B cell (primary cell): Measurements from ENCODE around the gene SYCE3. TPM values are rescaled to one million over a fixed set of nuclear protein-coding genes. Genes with fewer than 3 reads are reported as not detected.

Experiments
- ATAC-seq: fragments of 200-7000 bp; cut with Tn5 transposase; one replicate; pipeline ENCODE4 v1.10.0; 2021; ENCODE audit warnings: low read depth, mild to moderate bottlenecking, moderate number of reproducible peaks, moderate library complexity
- CTCF ChIA-PET: fragments of 350-600 bp; sonication (Branson Sonifier 250); formaldehyde crosslinking; loops from one replicate; lab custom pipeline; 2021; ENCODE audit warnings: antibody characterized with exemption, inconsistent platforms; lab: Charles Lee
- POLR2A ChIA-PET: fragments of 350-600 bp; sonication (Branson Sonifier 250); formaldehyde crosslinking; loops from one replicate; lab custom pipeline; 2021; ENCODE audit warnings: antibody characterized with exemption; lab: Charles Lee
- DNase-seq: peaks from one replicate; pipeline ENCODE4 v3.0.0; 2013
- H2AFZ ChIP-seq: 2 replicates; pipeline ENCODE4 v1.6.1; 2012; ENCODE audit warnings: mild to moderate bottlenecking, low read depth, low read length; ENCODE audit not compliant: insufficient read depth, poor library complexity, severe bottlenecking
- H3K27ac ChIP-seq, 2 donors: 1 replicate in 1 of 2; 2 replicates in 1 of 2; pipeline ENCODE4 v1.5.1; 2012 to 2013; ENCODE audit warnings: low read length in 2 of 2, mild to moderate bottlenecking in 2 of 2, moderate library complexity in 1 of 2
- H3K27me3 ChIP-seq, 4 experiments: fragments of 200-600 bp in 1 of 4; sonication (generic) in 1 of 4; replicated peaks in 1 of 4; 1 replicate in 2 of 4; 2 replicates in 2 of 4; pipeline versions ENCODE4 v1.6.1 to v1.7.0; 2013 to 2016; ENCODE audit warnings: low read length in 3 of 4, mild to moderate bottlenecking in 2 of 4, mixed read lengths in 1 of 4, moderate library complexity in 1 of 4; ENCODE audit not compliant: insufficient read depth in 4 of 4, control insufficient read depth in 3 of 4; ENCODE audit errors: control extremely low read depth in 1 of 4
- H3K36me3 ChIP-seq, 2 experiments: replicated peaks in 1 of 2; 1 replicate in 1 of 2; 2 replicates in 1 of 2; pipeline versions ENCODE4 v1.6.1 to v1.7.1; 2013; ENCODE audit warnings: low read length in 1 of 2; ENCODE audit not compliant: insufficient read depth in 2 of 2, control insufficient read depth in 1 of 2; ENCODE audit errors: control extremely low read depth in 1 of 2, extremely low read depth in 1 of 2
- H3K4me1 ChIP-seq, 2 donors: fragments of 200-600 bp in 1 of 2; sonication (generic) in 1 of 2; 1 replicate in 1 of 2; 2 replicates in 1 of 2; pipeline versions ENCODE4 v1.5.1 to v1.6.1; 2013 to 2017; ENCODE audit warnings: low read length in 2 of 2; ENCODE audit not compliant: control insufficient read depth in 2 of 2, insufficient read depth in 2 of 2
- H3K4me2 ChIP-seq: replicated peaks from 2 replicates; pipeline ENCODE3; 2012; ENCODE audit warnings: mild to moderate bottlenecking, low read depth, low read length; ENCODE audit not compliant: poor library complexity, severe bottlenecking
- H3K4me3 ChIP-seq, 5 experiments: fragments of 200-600 bp in 1 of 5; sonication (generic) in 1 of 5; 1 replicate in 3 of 5; 2 replicates in 2 of 5; pipeline versions ENCODE4 v1.5.1 to v1.7.0; 2011 to 2016; ENCODE audit warnings: low read length in 4 of 5, mild to moderate bottlenecking in 4 of 5, low read depth in 2 of 5, control low read depth in 1 of 5, moderate library complexity in 1 of 5; ENCODE audit not compliant: insufficient read depth in 1 of 5; ENCODE audit errors: control extremely low read depth in 1 of 5, extremely low read depth in 1 of 5
- H3K79me2 ChIP-seq: fragments of 200-600 bp; sonication (generic); one replicate; pipeline ENCODE4 v1.6.0; 2016; ENCODE audit warnings: low read length; ENCODE audit not compliant: control insufficient read depth, insufficient read depth
- H3K9ac ChIP-seq: fragments of 200-600 bp; sonication (generic); 2 replicates; pipeline ENCODE4 v1.6.1; 2017; ENCODE audit warnings: mild to moderate bottlenecking, low read length, moderate library complexity
- H3K9me3 ChIP-seq, 3 donors: one replicate each; pipeline versions ENCODE4 v1.6.1 to v1.7.1; 2013; ENCODE audit warnings: low read length in 2 of 3; ENCODE audit not compliant: control insufficient read depth in 2 of 3, insufficient read depth in 1 of 3; ENCODE audit errors: control extremely low read depth in 1 of 3
- H4K20me1 ChIP-seq: 2 replicates; pipeline ENCODE4 v1.6.0; 2012; ENCODE audit warnings: mild to moderate bottlenecking, low read length; ENCODE audit not compliant: insufficient read depth, control insufficient read depth, poor library complexity, severe bottlenecking
- H3K27ac Mint-ChIP-seq: one replicate; pipeline ENCODE4 v1.8.0; 2021; ENCODE audit warnings: mixed read lengths
- H3K27me3 Mint-ChIP-seq: one replicate; pipeline ENCODE4 v1.8.0; 2021; ENCODE audit warnings: mixed read lengths
- H3K4me1 Mint-ChIP-seq: one replicate; pipeline ENCODE4 v1.8.0; 2021; ENCODE audit warnings: mixed read lengths
- H3K4me3 Mint-ChIP-seq: one replicate; pipeline ENCODE4 v1.8.0; 2021; ENCODE audit warnings: mixed read lengths
- H3K9me3 Mint-ChIP-seq: one replicate; pipeline ENCODE4 v1.8.0; 2022; ENCODE audit warnings: mixed read lengths; ENCODE audit not compliant: insufficient read depth
- EZH2 ChIP-seq: IDR thresholded peaks from 2 replicates; pipeline ENCODE4 v1.6.1; 2012; ENCODE audit warnings: borderline replicate concordance, low read depth, mild to moderate bottlenecking, moderate library complexity, low read length; ENCODE audit not compliant: insufficient read depth, poor library complexity, severe bottlenecking
- WGBS: methylation state at CpG from one replicate; pipeline ENCODE4 v1.1.5; 2013; ENCODE audit warnings: missing lambda C conversion rate; ENCODE audit not compliant: insufficient coverage; 5-methylcytosine and 5-hydroxymethylcytosine counted together
- intact Hi-C: fragments of 100-400 bp; cut with micrococcal nuclease; formaldehyde crosslinking; loops from one replicate; pipeline ENCODE4 v1.10.0; 2022
- polyA plus RNA-seq: library from polyadenylated mRNA; depleted of rRNA; stranded (reverse); fragments of >200 nt; gene quantifications from 2 replicates; pipeline ENCODE4 v1.2.3, GENCODE V29; 2012
- total RNA-seq, 2 donors: library from RNA; stranded (reverse); fragments of 120-200 nt in 1 of 2; gene quantifications; 1 replicate in 1 of 2; 2 replicates in 1 of 2; pipeline versions ENCODE4 v1.2.3 to v1.2.4, GENCODE V29; 2013 to 2022
- TF ChIP-seq, protein P1 (sequence below): fragments of 200-600 bp; IDR thresholded peaks from one replicate; pipeline ENCODE4 v1.8.0; 2022; ENCODE audit warnings: antibody characterized with exemption, mild to moderate bottlenecking

The SYCE3 gene
- total and polyA plus RNA-seq, 2 donors (not counting 1 experiment from before 2014, with no cell fraction given): not detected

DNA sequence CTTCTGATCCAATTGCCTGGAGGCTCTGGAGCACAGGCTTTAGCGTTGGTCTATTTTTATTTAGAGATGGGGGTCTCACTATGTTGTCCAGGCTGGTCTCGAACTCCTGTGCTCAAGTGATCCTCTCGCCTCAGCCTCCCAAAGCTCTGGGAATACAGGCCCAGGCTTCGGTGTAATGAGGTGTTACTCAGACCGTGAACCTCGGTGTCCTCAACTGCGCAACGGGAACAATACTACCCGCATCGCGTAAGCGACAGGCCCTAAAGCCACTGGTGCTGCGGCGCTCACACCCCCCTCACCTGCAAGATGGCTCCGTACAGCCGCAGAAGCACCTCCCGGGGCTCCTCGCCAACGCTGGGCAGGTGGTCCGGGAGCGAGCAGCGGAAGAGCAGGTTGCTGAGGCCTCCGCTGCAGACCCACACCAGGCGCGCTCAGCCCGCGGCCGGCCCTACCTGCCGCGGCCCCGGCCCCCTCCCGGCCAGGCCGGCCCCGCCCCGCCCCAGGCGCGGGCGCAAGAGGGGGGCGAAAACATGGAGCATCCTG lies 19.3 kb upstream of the SYCE3 start:
- intact Hi-C loops: loop anchor here (1.0 to 5.0 kb wide), 8 partner anchors 20 to 330 kb away; partner anchors contain the start of genes ARSA, HDAC10, NCAPH2 and PPP6R2
- Histone ChIP-seq H3K4me2 (peak overlapping the region; percentile 84), H3K4me3 (peak overlapping the region; percentile 17 to 91 (median 80)), H3K9ac (peak overlapping the region; percentile 84), H3K4me1 (peaks cover 14 to 25% of the 10 kb centered on the region in 2 donors), H3K27ac (peak overlapping the region; percentile 82 to 96), H4K20me1 (peaks cover 25% of the 10 kb centered on the region), H3K36me3 (peaks cover 0 to 17% of the 10 kb centered on the region in 2 experiments), H2AFZ (peak overlapping the region; percentile 90), H3K9me3 (no peaks in the 10 kb centered on the region), H3K79me2 (peaks cover 12% of the 10 kb centered on the region), H3K27me3 (no peaks in the 10 kb centered on the region)
- Mint-ChIP-seq H3K4me1 (peaks cover 28% of the 10 kb centered on the region), H3K27ac (peak overlapping the region; percentile 93), H3K27me3 (no peaks in the 10 kb centered on the region), H3K4me3 (peak overlapping the region; percentile 89), H3K9me3 (no peaks in the 10 kb centered on the region)
- ChIA-PET CTCF (interaction anchor here (1.2 to 1.9 kb wide), 4 partner anchors 19 to 56 kb away, joined by 5 to 6 read pairs (median 5); partner anchors contain the start of genes SCO2 and SYCE3), POLR2A (interaction anchor here (0.8 to 1.7 kb wide), 6 partner anchors 19 to 74 kb away, joined by 4 to 12 read pairs (median 6); partner anchors contain the start of genes LMF2, NCAPH2, SCO2 and SYCE3)
- TF ChIP-seq, protein P1, sequence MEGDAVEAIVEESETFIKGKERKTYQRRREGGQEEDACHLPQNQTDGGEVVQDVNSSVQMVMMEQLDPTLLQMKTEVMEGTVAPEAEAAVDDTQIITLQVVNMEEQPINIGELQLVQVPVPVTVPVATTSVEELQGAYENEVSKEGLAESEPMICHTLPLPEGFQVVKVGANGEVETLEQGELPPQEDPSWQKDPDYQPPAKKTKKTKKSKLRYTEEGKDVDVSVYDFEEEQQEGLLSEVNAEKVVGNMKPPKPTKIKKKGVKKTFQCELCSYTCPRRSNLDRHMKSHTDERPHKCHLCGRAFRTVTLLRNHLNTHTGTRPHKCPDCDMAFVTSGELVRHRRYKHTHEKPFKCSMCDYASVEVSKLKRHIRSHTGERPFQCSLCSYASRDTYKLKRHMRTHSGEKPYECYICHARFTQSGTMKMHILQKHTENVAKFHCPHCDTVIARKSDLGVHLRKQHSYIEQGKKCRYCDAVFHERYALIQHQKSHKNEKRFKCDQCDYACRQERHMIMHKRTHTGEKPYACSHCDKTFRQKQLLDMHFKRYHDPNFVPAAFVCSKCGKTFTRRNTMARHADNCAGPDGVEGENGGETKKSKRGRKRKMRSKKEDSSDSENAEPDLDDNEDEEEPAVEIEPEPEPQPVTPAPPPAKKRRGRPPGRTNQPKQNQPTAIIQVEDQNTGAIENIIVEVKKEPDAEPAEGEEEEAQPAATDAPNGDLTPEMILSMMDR: no peak
- TF ChIP-seq EZH2: no peak
- no peak for ATAC-seq
- DNase-seq: no peak
- WGBS: 10% methylated on average over 38 of the region's 39 CpGs
